CD14-positive monocyte (primary cell): ENCODE data around the gene CUX1. TPM values are rescaled to one million over a fixed set of nuclear protein-coding genes. Genes with fewer than 3 reads are reported as not detected.
A peak's percentile ranks its signal among the peaks of the same experiment; 100 is the strongest.

ENCODE experiments used
- DNase-seq, 3 donors: peaks; one replicate each; pipeline ENCODE4 v3.0.0-alpha.2; 2011 to 2022
- H2AFZ ChIP-seq: 2 replicates; pipeline ENCODE4 v1.6.0; 2012; ENCODE audit warnings: mild to moderate bottlenecking, low read depth, low read length, inconsistent platforms; ENCODE audit not compliant: insufficient read depth, poor library complexity, severe bottlenecking
- H3K27ac ChIP-seq, 2 donors: 1 replicate in 1 of 2; 2 replicates in 1 of 2; pipeline ENCODE4 v1.5.1; 2012 to 2013; ENCODE audit warnings: low read length in 2 of 2, control low read depth in 1 of 2, inconsistent platforms in 1 of 2, low read depth in 1 of 2, mild to moderate bottlenecking in 1 of 2
- H3K27me3 ChIP-seq, 2 donors: one replicate each; pipeline versions ENCODE4 v1.6.0 to v1.6.1; 2011 to 2013; ENCODE audit warnings: low read length in 2 of 2; ENCODE audit not compliant: control insufficient read depth in 2 of 2, insufficient read depth in 2 of 2
- H3K36me3 ChIP-seq, 2 donors: replicated peaks in 1 of 2; 1 replicate in 1 of 2; 2 replicates in 1 of 2; pipeline versions ENCODE4 v1.5.1 to v1.6.1; 2012 to 2013; ENCODE audit warnings: low read length in 2 of 2, control low read depth in 1 of 2, inconsistent platforms in 1 of 2, mild to moderate bottlenecking in 1 of 2; ENCODE audit not compliant: insufficient read depth in 2 of 2, control insufficient read depth in 1 of 2
- H3K4me1 ChIP-seq, 2 donors: 1 replicate in 1 of 2; 2 replicates in 1 of 2; pipeline versions ENCODE4 v1.5.1 to v1.6.1; 2012 to 2013; ENCODE audit warnings: low read length in 2 of 2, control low read depth in 1 of 2, inconsistent platforms in 1 of 2, mild to moderate bottlenecking in 1 of 2, moderate library complexity in 1 of 2; ENCODE audit not compliant: insufficient read depth in 2 of 2, control insufficient read depth in 1 of 2
- H3K4me2 ChIP-seq: replicated peaks from 2 replicates; pipeline ENCODE3; 2012; ENCODE audit warnings: low read length, moderate library complexity, mild to moderate bottlenecking; ENCODE audit not compliant: poor library complexity, severe bottlenecking; ENCODE audit errors: extremely low read depth
- H3K4me3 ChIP-seq, 3 experiments: fragments of 200-600 bp in 1 of 3; sonication (generic) in 1 of 3; replicated peaks in 1 of 3; 1 replicate in 2 of 3; 2 replicates in 1 of 3; pipeline ENCODE4 v1.5.1; 2011 to 2013; ENCODE audit warnings: low read length in 3 of 3, mild to moderate bottlenecking in 3 of 3, control low read depth in 2 of 3, low read depth in 2 of 3, inconsistent platforms in 1 of 3, moderate library complexity in 1 of 3
- H3K79me2 ChIP-seq: 2 replicates; pipeline ENCODE4 v1.6.0; 2012; ENCODE audit warnings: mild to moderate bottlenecking, control low read depth, inconsistent platforms, low read length, moderate library complexity; ENCODE audit not compliant: insufficient read depth
- H3K9ac ChIP-seq: 2 replicates; pipeline ENCODE4 v1.6.0; 2017; ENCODE audit warnings: low read length, mild to moderate bottlenecking; ENCODE audit not compliant: insufficient read depth, poor library complexity, severe bottlenecking
- H3K9me3 ChIP-seq, 2 donors: replicated peaks in 1 of 2; 1 replicate in 1 of 2; 2 replicates in 1 of 2; pipeline versions ENCODE4 v1.5.1 to v1.6.1; 2012 to 2013; ENCODE audit warnings: low read length in 2 of 2, control low read depth in 1 of 2; ENCODE audit not compliant: control insufficient read depth in 1 of 2, insufficient read depth in 1 of 2
- H4K20me1 ChIP-seq: 2 replicates; pipeline ENCODE4 v1.6.0; 2012; ENCODE audit warnings: mild to moderate bottlenecking, low read length, control low read depth, moderate library complexity; ENCODE audit not compliant: insufficient read depth
- H3K27ac Mint-ChIP-seq, 7 donors: one replicate each; pipeline ENCODE4 v1.8.0; 2020; ENCODE audit warnings: mild to moderate bottlenecking in 7 of 7, mixed read lengths in 7 of 7, moderate library complexity in 6 of 7, inconsistent platforms in 2 of 7
- H3K27me3 Mint-ChIP-seq, 3 donors: one replicate each; pipeline ENCODE4 v1.8.0; 2021 to 2022; ENCODE audit warnings: low read depth in 3 of 3, mild to moderate bottlenecking in 3 of 3, mixed read lengths in 3 of 3, moderate library complexity in 3 of 3, inconsistent platforms in 1 of 3
- H3K36me3 Mint-ChIP-seq, 2 donors: one replicate each; pipeline ENCODE4 v1.8.0; 2020; ENCODE audit warnings: mixed read lengths in 2 of 2, inconsistent platforms in 1 of 2, mild to moderate bottlenecking in 1 of 2
- H3K4me1 Mint-ChIP-seq: one replicate; pipeline ENCODE4 v1.8.0; 2020; ENCODE audit warnings: mild to moderate bottlenecking, mixed read lengths
- H3K4me3 Mint-ChIP-seq, 2 donors: one replicate each; pipeline ENCODE4 v1.8.0; 2020; ENCODE audit warnings: mild to moderate bottlenecking in 2 of 2, mixed read lengths in 2 of 2, moderate library complexity in 1 of 2
- H3K9me3 Mint-ChIP-seq, 7 donors: one replicate each; pipeline ENCODE4 v1.8.0; 2020 to 2022; ENCODE audit warnings: mixed read lengths in 7 of 7, mild to moderate bottlenecking in 6 of 7, moderate library complexity in 6 of 7, inconsistent platforms in 2 of 7
- CTCF ChIP-seq: fragments of 200-600 bp; IDR thresholded peaks from one replicate; pipeline ENCODE4 v1.8.0; 2022; ENCODE audit warnings: antibody characterized with exemption, mild to moderate bottlenecking
- WGBS: methylation state at CpG from one replicate; pipeline ENCODE4 v1.1.5; 2013; ENCODE audit warnings: missing lambda C conversion rate; ENCODE audit not compliant: insufficient coverage; 5-methylcytosine and 5-hydroxymethylcytosine counted together
- intact Hi-C, 2 donors: fragments of 100-400 bp; cut with micrococcal nuclease; formaldehyde crosslinking; loops; one replicate each; pipeline versions ENCODE4 v1.15.0 to v1.15.1; 2023
- polyA plus RNA-seq, 3 donors: library from polyadenylated mRNA; depleted of rRNA in 1 of 3; unstranded in 2 of 3; stranded (reverse) in 1 of 3; fragments of 300-500 nt in 2 of 3; fragments of >200 nt in 1 of 3; fragmentation: Illumina TruSeq in 2 of 3; gene quantifications; 1 replicate in 2 of 3; 2 replicates in 1 of 3; pipeline ENCODE4 v1.2.3, GENCODE V29; 2012 to 2021

CUX1 gene
- polyA plus RNA-seq, 3 donors: 17.6 to 38.0 (median 28.0) TPM

- peaks cover 0 to 4% (median 3%) of the 10 kb centered on the region in 3 donors for H3K27me3 Mint-ChIP-seq
- no peak overlapping the region for H3K27ac Mint-ChIP-seq
These were observed 445.1 kb downstream of the CUX1 start for GRCh38 chr7:102262546-102262945.

DNA sequence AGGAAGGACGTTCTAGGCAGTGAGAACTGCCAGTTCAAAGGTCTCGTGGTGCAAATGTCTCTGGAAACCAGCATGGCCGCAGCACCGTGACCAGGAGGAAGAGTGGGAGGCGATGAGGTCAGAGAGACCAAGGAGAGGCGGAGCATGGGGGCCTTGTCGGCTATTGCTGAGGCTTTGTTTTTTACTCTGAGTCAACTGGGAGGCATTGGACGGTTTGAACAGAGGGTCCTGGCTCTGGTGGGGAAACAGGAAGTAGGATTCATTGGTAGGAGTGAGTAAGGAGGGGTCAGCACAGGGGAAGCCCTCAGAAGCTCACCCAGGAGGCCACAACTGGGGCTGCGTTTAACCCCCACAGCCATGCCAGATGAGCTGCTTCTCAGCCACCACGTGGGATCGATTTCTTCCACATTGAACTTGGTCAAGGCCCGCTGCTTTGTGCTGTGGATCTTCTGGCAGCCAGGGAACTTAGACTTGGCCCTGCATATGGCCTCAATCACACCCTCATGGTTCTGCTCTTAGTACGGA, 447.0 kb downstream of the CUX1 start:
- Histone ChIP-seq H3K27ac (no peak overlapping the region), H3K9ac (no peak overlapping the region), H3K9me3 (no peaks in the 10 kb centered on the region), H2AFZ (no peak overlapping the region), H4K20me1 (no peaks in the 10 kb centered on the region), H3K79me2 (no peaks in the 10 kb centered on the region), H3K36me3 (no peaks in the 10 kb centered on the region), H3K4me1 (no peaks in the 10 kb centered on the region), H3K27me3 (no peaks in the 10 kb centered on the region), H3K4me2 (no peak overlapping the region), H3K4me3 (no peak overlapping the region)
- H3K4me3 Mint-ChIP-seq: no peak overlapping the region
- peaks cover 2 to 4% (median 3%) of the 10 kb centered on the region in 3 donors for H3K27me3 Mint-ChIP-seq
- H3K9me3 Mint-ChIP-seq: peaks cover 0 to 3% (median 0%) of the 10 kb centered on the region in 7 donors
- DNase-seq: no peak
- no peaks in the 10 kb centered on the region for H3K36me3 Mint-ChIP-seq
- no peak for TF ChIP-seq CTCF
- H3K27ac Mint-ChIP-seq: peak overlapping the region in 3 of 7 donors; percentile 8 to 53 (median 46)
- no peaks in the 10 kb centered on the region for H3K4me1 Mint-ChIP-seq
- intact Hi-C loops: no loop called here
- WGBS: 63% methylated on average over 13 of the region's 13 CpGs

More at GRCh38 chr7:102262546-102262945, 445.1 kb downstream of the CUX1 start:
- TF ChIP-seq CTCF: no peak
- DNase-seq: no peak
- Histone ChIP-seq H3K79me2 (no peaks in the 10 kb centered on the region), H2AFZ (no peak overlapping the region), H3K27me3 (no peaks in the 10 kb centered on the region), H3K27ac (no peak overlapping the region), H3K4me1 (no peaks in the 10 kb centered on the region), H3K36me3 (no peaks in the 10 kb centered on the region), H3K9ac (no peak overlapping the region), H3K4me3 (no peak overlapping the region), H4K20me1 (peaks cover 11% of the 10 kb centered on the region), H3K4me2 (no peak overlapping the region), H3K9me3 (no peaks in the 10 kb centered on the region)
- WGBS: 94% methylated on average over 10 of the region's 13 CpGs
- Mint-ChIP-seq H3K9me3 (peaks cover 0 to 3% (median 0%) of the 10 kb centered on the region in 7 donors), H3K4me1 (no peaks in the 10 kb centered on the region), H3K36me3 (peaks cover 0 to 3% of the 10 kb centered on the region in 2 donors), H3K4me3 (no peak overlapping the region)
- intact Hi-C loops: no loop called here
